Anterior cingulate cortex (tissue), 58 donors: ENCODE measurements around the gene RAB36.
A peak's percentile ranks its signal among the peaks of the same experiment; 100 is the strongest.

ENCODE experiments used
- DNase-seq, 58 donors: peaks; one replicate each; lab custom pipeline; 2025; lab: John Stamatoyannopoulos, UW

The RAB36 gene

GRCh38 chr22:23107487-23108248 lies 37.6 kb upstream of the RAB36 start:
- DNase-seq = no peak

GRCh38 chr22:23108249-23109078 lies 36.8 kb upstream of the RAB36 start:
- no peak for DNase-seq

GRCh38 chr22:23109079-23109347 lies 36.3 kb upstream of the RAB36 start:
- no peak for DNase-seq

- DNase-seq = no peak
These were observed 35.8 kb upstream of the RAB36 start for GRCh38 chr22:23109441-23109978.

- peak in 11 of 58 donors; percentile 17 to 66 (median 34) for DNase-seq
These were observed 34.9 kb upstream of the RAB36 start for GRCh38 chr22:23110190-23110921.

GRCh38 chr22:23110922-23111527 lies 34.3 kb upstream of the RAB36 start:
- peak in 9 of 58 donors; percentile 8 to 66 (median 43) for DNase-seq

- DNase-seq = no peak
These were observed 32.7 kb upstream of the RAB36 start for GRCh38 chr22:23112472-23113012.

GRCh38 chr22:23113067-23113846 lies 32.0 kb upstream of the RAB36 start:
- DNase-seq = peak in 49 of 58 donors; percentile 23 to 91 (median 73)

GRCh38 chr22:23113847-23114720 lies 31.2 kb upstream of the RAB36 start:
- DNase-seq = peak in 52 of 58 donors; percentile 16 to 93 (median 74)

GRCh38 chr22:23114721-23115020 lies 30.6 kb upstream of the RAB36 start:
- no peak for DNase-seq

GRCh38 chr22:23115369-23115768 lies 29.9 kb upstream of the RAB36 start:
- no peak for DNase-seq

- no peak for DNase-seq
These were observed 29.3 kb upstream of the RAB36 start for GRCh38 chr22:23115825-23116494.

- peak in 4 of 58 donors; percentile 26 to 51 (median 42) for DNase-seq
These were observed 28.6 kb upstream of the RAB36 start for GRCh38 chr22:23116506-23117263.

GRCh38 chr22:23117275-23117674 lies 28.0 kb upstream of the RAB36 start:
- no peak for DNase-seq

- peak in 2 of 58 donors; percentile 13 to 14 for DNase-seq
These were observed 27.2 kb upstream of the RAB36 start for GRCh38 chr22:23117891-23118646.
